ENCODE results near the gene CD6. TPM values are rescaled to one million over a fixed set of nuclear protein-coding genes. Genes with fewer than 3 reads are reported as not detected.

CD6 gene
- total RNA-seq, 1 donor from 2014 or later = 0.70 TPM

DNA sequence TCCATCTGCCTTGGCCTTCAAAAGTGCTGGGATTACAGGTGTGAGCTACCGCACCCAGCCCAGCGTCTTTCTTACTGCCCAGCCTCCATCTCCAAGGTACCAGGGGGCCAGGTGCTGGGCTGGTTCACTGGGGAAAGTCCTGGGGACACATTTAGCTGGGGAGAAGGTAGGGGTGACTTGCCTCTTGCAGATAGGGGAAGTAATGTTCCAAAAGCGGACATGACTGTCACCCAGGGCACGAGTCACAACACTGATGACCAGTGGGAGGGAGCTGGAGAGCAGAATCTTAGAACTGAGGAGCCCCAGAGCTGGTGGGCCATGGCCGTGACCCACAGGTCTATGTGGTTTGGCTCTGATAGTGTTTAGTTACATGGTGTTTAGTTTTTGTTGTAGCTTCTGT is 17.1 kb upstream of the CD6 start:
- Mint-ChIP-seq H3K4me3 (no peak overlapping the region), H3K4me1 (ENCODE audit: unreplicated experiment) (peaks cover 10% of the 10 kb centered on the region), H3K36me3 (peaks cover 4% of the 10 kb centered on the region), H3K27ac (no peak overlapping the region), H3K27me3 (peaks cover 33% of the 10 kb centered on the region), H3K9me3 (no peaks in the 10 kb centered on the region)
- DNase-seq (ENCODE audit: extremely low spot score, unreplicated experiment) = no peak
- TF ChIP-seq, protein P1, sequence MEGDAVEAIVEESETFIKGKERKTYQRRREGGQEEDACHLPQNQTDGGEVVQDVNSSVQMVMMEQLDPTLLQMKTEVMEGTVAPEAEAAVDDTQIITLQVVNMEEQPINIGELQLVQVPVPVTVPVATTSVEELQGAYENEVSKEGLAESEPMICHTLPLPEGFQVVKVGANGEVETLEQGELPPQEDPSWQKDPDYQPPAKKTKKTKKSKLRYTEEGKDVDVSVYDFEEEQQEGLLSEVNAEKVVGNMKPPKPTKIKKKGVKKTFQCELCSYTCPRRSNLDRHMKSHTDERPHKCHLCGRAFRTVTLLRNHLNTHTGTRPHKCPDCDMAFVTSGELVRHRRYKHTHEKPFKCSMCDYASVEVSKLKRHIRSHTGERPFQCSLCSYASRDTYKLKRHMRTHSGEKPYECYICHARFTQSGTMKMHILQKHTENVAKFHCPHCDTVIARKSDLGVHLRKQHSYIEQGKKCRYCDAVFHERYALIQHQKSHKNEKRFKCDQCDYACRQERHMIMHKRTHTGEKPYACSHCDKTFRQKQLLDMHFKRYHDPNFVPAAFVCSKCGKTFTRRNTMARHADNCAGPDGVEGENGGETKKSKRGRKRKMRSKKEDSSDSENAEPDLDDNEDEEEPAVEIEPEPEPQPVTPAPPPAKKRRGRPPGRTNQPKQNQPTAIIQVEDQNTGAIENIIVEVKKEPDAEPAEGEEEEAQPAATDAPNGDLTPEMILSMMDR (conservative IDR thresholded peaks at IDR 0.05) = no peak

DNA sequence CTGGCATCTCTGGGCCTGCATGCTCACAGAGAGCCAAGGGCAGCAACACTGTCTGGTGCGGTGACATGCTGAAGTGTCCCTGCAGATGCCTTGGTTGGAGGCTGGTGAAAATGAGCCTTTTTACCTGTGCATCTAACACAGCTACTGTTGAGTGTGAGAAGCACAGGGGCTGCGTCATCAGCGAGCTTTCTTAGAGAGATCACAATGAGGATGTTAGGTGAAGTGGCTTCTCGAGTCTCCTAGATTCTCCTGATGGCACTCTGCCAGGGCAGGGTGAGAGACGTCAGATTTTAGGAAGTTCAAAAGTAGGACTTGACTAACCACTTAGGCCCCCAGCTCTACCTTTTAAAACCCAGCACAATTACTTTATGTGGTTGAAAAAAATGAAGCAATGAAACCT is 15.9 kb upstream of the CD6 start:
- Mint-ChIP-seq H3K4me3 (no peak overlapping the region), H3K36me3 (peaks cover 4% of the 10 kb centered on the region), H3K27me3 (peaks cover 23% of the 10 kb centered on the region), H3K27ac (no peak overlapping the region), H3K4me1 (ENCODE audit: unreplicated experiment) (peaks cover 14% of the 10 kb centered on the region), H3K9me3 (no peaks in the 10 kb centered on the region)
- TF ChIP-seq, protein P1 (conservative IDR thresholded peaks at IDR 0.05) = no peak
- DNase-seq (ENCODE audit: extremely low spot score, unreplicated experiment) = no peak

DNA sequence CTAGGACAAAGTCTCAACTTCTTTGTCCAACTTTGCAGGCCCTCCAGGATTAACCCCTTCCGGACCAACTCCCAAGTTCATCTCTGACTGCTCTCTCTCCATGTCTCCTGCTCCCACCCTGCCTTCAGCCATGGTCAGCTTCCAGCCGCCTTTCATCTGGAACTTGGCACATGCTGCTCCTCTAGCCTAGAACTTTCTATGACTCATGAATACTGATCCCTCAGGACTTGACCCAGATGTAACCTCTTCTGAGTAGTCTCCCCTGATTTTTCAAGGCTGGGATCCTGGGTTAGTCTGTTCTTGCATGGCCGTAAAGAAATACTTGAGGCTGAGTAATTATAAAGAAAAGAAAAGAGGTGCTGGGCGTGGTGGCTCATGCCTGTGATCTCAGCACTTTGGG is 14.3 kb upstream of the CD6 start:
- TF ChIP-seq, protein P1 (conservative IDR thresholded peaks at IDR 0.05) = no peak
- H3K27ac Mint-ChIP-seq = no peak overlapping the region
- peaks cover 16% of the 10 kb centered on the region for H3K27me3 Mint-ChIP-seq
- H3K36me3 Mint-ChIP-seq = peaks cover 4% of the 10 kb centered on the region
- H3K4me3 Mint-ChIP-seq = no peak overlapping the region
- H3K9me3 Mint-ChIP-seq = no peaks in the 10 kb centered on the region
- DNase-seq (ENCODE audit: extremely low spot score, unreplicated experiment) = no peak
- H3K4me1 Mint-ChIP-seq (ENCODE audit: unreplicated experiment) = peaks cover 11% of the 10 kb centered on the region

DNA sequence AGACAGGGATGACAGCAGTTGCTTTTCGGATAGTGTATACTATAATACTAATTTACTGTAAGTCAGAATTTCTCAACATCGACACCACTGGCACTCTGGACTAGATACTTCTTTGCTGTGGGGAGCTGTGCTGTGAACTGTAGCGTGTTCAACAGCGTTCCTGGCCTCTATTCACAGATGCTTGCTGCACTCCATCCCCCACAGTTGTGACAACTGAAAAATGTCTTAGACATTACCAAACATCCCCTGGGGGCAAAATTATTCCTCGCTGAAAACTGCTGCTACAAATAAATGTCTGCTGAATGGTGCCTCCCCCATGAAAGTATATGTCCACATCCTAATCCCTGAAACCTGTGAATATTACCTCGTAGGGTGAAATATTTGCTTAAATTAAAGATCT is 12.0 kb upstream of the CD6 start:
- Mint-ChIP-seq H3K27me3 (no peaks in the 10 kb centered on the region), H3K4me1 (ENCODE audit: unreplicated experiment) (peaks cover 4% of the 10 kb centered on the region), H3K4me3 (no peak overlapping the region), H3K27ac (peak overlapping the region; percentile 41), H3K36me3 (no peaks in the 10 kb centered on the region), H3K9me3 (no peaks in the 10 kb centered on the region)
- DNase-seq (ENCODE audit: extremely low spot score, unreplicated experiment) = no peak
- TF ChIP-seq, protein P1 (conservative IDR thresholded peaks at IDR 0.05) = no peak

DNA sequence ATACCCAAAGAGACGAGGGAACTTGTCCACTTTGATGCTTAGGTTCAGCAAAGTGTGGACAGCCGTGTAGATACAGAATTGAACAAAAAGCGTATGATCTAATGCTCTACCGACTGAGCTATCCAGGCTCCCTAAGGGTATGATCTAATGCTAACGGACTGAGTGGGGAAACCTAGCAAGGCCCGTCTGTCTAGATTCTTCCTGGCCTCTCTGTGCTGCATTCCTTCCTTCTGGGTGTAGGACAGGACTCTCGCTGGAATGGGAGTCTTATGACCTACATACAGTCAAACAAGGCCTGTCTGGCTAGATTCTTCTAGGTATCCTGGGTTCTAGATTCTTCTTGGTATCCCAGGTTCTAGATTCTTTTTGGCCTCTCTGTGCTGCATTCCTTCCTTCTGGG is 11.1 kb upstream of the CD6 start:
- Mint-ChIP-seq H3K4me3 (no peak overlapping the region), H3K36me3 (no peaks in the 10 kb centered on the region), H3K27ac (peak overlapping the region; percentile 77), H3K4me1 (ENCODE audit: unreplicated experiment) (peaks cover 4% of the 10 kb centered on the region), H3K27me3 (no peaks in the 10 kb centered on the region), H3K9me3 (no peaks in the 10 kb centered on the region)
- DNase-seq (ENCODE audit: extremely low spot score, unreplicated experiment) = no peak
- TF ChIP-seq, protein P1 (conservative IDR thresholded peaks at IDR 0.05) = no peak

DNA sequence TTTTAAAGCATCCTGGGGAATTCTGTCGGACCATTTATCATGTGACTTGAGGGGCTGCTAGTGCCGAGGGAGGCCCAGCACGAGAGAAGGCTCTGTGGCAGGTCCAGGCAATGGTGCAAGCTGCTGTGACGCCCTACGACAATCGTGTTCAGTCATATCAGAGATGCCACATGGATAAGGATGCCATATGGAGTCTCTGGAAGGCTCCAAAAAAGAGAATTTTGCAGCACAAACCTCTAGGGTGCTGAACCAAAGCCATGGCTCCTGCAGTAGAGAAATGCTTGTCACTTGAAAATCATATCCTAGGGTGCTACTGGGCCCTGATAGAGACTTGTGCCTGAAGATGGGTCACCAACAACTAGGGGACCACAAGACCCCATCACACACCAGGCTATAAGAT is 6.7 kb upstream of the CD6 start:
- no peaks in the 10 kb centered on the region for H3K4me1 Mint-ChIP-seq (ENCODE audit: unreplicated experiment)
- TF ChIP-seq, protein P1 (conservative IDR thresholded peaks at IDR 0.05) = no peak
- H3K27ac Mint-ChIP-seq = no peak overlapping the region
- DNase-seq (ENCODE audit: extremely low spot score, unreplicated experiment) = no peak
- H3K27me3 Mint-ChIP-seq = no peaks in the 10 kb centered on the region
- H3K9me3 Mint-ChIP-seq = no peaks in the 10 kb centered on the region
- H3K36me3 Mint-ChIP-seq = no peaks in the 10 kb centered on the region
- no peak overlapping the region for H3K4me3 Mint-ChIP-seq
